ENCODE measurements around the gene PEPD. TPM values are rescaled to one million over a fixed set of nuclear protein-coding genes. Genes with fewer than 3 reads are reported as not detected.

The PEPD gene
- total and polyA plus RNA-seq, 2 of the 4 experiments (the other 2 are of a cell fraction) = 36.7 to 88.4 TPM

DNA sequence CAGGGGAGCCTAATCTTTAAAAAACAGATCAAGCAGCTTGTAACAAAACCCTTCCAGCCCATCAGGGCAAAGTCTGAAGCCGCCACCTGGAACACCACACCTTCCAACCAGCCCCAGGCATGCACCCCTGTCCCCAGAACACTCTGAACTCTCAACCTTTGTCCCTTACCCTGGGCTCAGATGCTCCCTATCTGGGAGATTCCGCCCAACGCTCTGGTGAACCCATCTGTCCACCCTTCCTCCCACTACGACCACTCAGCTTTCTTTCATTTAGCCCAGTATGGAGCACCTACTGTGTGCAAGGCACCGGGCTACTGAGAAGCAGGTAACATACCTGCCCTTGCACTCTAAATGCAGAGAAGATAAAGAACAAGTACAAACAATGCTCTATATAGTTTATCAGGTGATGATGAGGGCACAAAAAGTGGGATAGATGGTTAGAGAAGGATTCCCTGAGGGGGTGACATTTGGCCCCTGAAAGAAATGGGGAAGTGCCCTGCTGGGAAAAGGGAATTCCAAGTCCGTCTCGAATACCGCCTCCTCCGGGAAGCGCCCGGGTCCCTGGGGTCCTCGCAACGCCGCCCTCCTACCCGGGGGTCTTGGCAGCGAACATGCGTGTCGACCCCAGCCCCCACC, 629 bp downstream of the PEPD start (continued):
- TF ChIP-seq, protein P1, sequence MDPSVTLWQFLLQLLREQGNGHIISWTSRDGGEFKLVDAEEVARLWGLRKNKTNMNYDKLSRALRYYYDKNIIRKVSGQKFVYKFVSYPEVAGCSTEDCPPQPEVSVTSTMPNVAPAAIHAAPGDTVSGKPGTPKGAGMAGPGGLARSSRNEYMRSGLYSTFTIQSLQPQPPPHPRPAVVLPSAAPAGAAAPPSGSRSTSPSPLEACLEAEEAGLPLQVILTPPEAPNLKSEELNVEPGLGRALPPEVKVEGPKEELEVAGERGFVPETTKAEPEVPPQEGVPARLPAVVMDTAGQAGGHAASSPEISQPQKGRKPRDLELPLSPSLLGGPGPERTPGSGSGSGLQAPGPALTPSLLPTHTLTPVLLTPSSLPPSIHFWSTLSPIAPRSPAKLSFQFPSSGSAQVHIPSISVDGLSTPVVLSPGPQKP (IDR thresholded peaks at IDR 0.05; ENCODE audit: borderline replicate concordance, low read depth, low read length) = no peak
- no peak for TF ChIP-seq NFE2L2 (IDR thresholded peaks at IDR 0.05; ENCODE audit: low read depth, low read length)

DNA sequence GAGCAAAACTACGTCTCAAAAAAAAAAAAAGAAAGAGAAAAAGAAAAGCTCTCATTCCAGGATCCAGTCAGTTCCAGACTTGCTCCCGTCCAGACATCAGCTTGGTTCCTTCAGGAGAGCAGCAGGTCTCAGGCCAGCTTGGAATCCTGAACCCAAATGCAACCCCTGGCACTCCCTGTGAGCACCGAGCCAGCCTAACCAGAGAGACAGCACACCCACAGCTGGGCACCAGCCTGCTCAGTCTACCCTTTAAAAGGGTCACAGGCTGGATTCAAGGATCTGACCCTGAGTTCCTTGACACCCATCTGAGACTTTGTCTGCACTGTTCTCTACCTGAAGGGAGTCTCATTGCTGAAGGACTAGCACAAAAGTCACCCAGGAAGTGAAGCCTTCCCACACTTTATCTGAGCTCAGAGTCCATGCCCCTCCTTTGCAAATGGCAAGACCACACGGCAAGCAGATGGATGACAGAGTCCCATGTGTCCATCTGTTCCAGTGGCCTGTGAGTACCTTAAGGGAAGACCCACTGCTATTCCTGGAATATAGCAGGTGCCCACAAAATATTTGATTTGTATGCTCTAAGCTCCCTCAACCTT, 1.4 kb downstream of the PEPD start:
- H2AFZ ChIP-seq (replicated peaks; ENCODE audit: low read length, poor library complexity) = no peak overlapping the region
- TF ChIP-seq MAFK (IDR thresholded peaks at IDR 0.05; ENCODE audit: low read depth, low read length) (no peak), RCOR1 (IDR thresholded peaks at IDR 0.05; ENCODE audit: insufficient replicate concordance, low read length) (no peak), RFX5 (IDR thresholded peaks at IDR 0.05; ENCODE audit: low read depth, low read length) (no peak), BHLHE40 (IDR thresholded peaks at IDR 0.05; ENCODE audit: low read depth, low read length) (no peak), MAZ (IDR thresholded peaks at IDR 0.05; ENCODE audit: borderline replicate concordance, low read depth, low read length) (no peak), CEBPB (IDR thresholded peaks at IDR 0.05; ENCODE audit: low read depth, low read length) (no peak), SMC3 (IDR thresholded peaks at IDR 0.05; ENCODE audit: low read depth, low read length) (no peak), CHD1 (IDR thresholded peaks at IDR 0.05; ENCODE audit: low read depth, low read length) (no peak)
- TF ChIP-seq, protein P2, sequence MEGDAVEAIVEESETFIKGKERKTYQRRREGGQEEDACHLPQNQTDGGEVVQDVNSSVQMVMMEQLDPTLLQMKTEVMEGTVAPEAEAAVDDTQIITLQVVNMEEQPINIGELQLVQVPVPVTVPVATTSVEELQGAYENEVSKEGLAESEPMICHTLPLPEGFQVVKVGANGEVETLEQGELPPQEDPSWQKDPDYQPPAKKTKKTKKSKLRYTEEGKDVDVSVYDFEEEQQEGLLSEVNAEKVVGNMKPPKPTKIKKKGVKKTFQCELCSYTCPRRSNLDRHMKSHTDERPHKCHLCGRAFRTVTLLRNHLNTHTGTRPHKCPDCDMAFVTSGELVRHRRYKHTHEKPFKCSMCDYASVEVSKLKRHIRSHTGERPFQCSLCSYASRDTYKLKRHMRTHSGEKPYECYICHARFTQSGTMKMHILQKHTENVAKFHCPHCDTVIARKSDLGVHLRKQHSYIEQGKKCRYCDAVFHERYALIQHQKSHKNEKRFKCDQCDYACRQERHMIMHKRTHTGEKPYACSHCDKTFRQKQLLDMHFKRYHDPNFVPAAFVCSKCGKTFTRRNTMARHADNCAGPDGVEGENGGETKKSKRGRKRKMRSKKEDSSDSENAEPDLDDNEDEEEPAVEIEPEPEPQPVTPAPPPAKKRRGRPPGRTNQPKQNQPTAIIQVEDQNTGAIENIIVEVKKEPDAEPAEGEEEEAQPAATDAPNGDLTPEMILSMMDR (conservative IDR thresholded peaks at IDR 0.05; ENCODE audit: low read depth, low read length) = no peak
- TF ChIP-seq, protein P1 (IDR thresholded peaks at IDR 0.05; ENCODE audit: borderline replicate concordance, low read depth, low read length) = no peak

More for the DNA sequence above, 1.4 kb downstream of the PEPD start:
- no peak overlapping the region for H2AK5ac ChIP-seq (ENCODE audit: low read depth, low read length)
- no peak overlapping the region for H3K56ac ChIP-seq (ENCODE audit: extremely low read depth, insufficient read depth, low read length)
- no peaks in the 10 kb centered on the region for H3K9me3 ChIP-seq (ENCODE audit: control insufficient read depth, insufficient read depth, low read length)
- intact Hi-C loops (cut with micrococcal nuclease) = loop anchor here (5.0 kb wide), 1 partner anchor 252 kb away; no protein-coding TSS in a partner anchor
- in situ Hi-C loops (cut with MboI; ENCODE audit: low sequenced_read_pairs) = no loop called here
- H4K8ac ChIP-seq (ENCODE audit: low read depth in 2 of 2, low read length in 2 of 2) = no peak overlapping the region
- H3K4me1 ChIP-seq (ENCODE audit: control insufficient read depth, insufficient read depth, low read length) = peaks cover 2% of the 10 kb centered on the region; the same call in 1 of the 2 replicates
- H3K4me3 ChIP-seq (ENCODE audit: insufficient read depth, low read depth, low read length) = no peak overlapping the region
- H3K4me2 ChIP-seq (ENCODE audit: low read depth, low read length) = no peak overlapping the region
- H3K23ac ChIP-seq (ENCODE audit: low read depth, low read length) = no peak overlapping the region
- no peak overlapping the region for H3K4ac ChIP-seq (ENCODE audit: low read depth, low read length)
- no peak overlapping the region for H3K14ac ChIP-seq (replicated peaks; ENCODE audit: low read depth, low read length)
- H2BK20ac ChIP-seq (ENCODE audit: low read depth, low read length) = no peak overlapping the region
- no peak overlapping the region for H3K27ac ChIP-seq (ENCODE audit: insufficient read depth, low read length)
- H4K20me1 ChIP-seq (ENCODE audit: insufficient read depth, low read length) = peaks cover 9% of the 10 kb centered on the region; the same call in 1 of the 2 replicates
- no peak for DNase-seq
- BruUV-seq (replicated peaks) = no TSS peak
- no peak overlapping the region for H2AK9ac ChIP-seq (replicated peaks; ENCODE audit: low read depth, low read length, poor library complexity)
- no peak overlapping the region for H4K5ac ChIP-seq (ENCODE audit: low read depth, low read length)
- H3K9ac ChIP-seq (ENCODE audit: low read depth, low read length) = no peak overlapping the region
- no peaks in the 10 kb centered on the region for H3K36me3 ChIP-seq (ENCODE audit: control insufficient read depth, insufficient read depth, low read length)
- ATAC-seq (ENCODE audit: low read depth) = no peak
- H3K27me3 ChIP-seq (ENCODE audit: control insufficient read depth, insufficient read depth, low read length) = peaks cover 3% of the 10 kb centered on the region; the same call in 1 of the 2 replicates
- H3K79me1 ChIP-seq (ENCODE audit: low read depth in 1 of 2, low read length in 2 of 2) = peaks cover 7 to 30% of the 10 kb centered on the region in 2 experiments
- dilution Hi-C loops (cut with HindIII; ENCODE audit: low sequenced_read_pairs, unreplicated experiment) = no loop called here
- POLR2A ChIA-PET (ENCODE audit: unreplicated experiment) = no interaction called here
- no peak overlapping the region for H4K91ac ChIP-seq (ENCODE audit: insufficient read depth, low read depth, low read length)
- no peak overlapping the region for H2BK15ac ChIP-seq (ENCODE audit: low read depth, low read length)
- H3K18ac ChIP-seq (ENCODE audit: low read depth, low read length) = no peak overlapping the region
- no peak overlapping the region for H2BK5ac ChIP-seq (ENCODE audit: low read depth, low read length, poor library complexity, severe bottlenecking)
- 76% methylated on average over 3 of the region's 4 CpGs; no CpG with 5 or more reads in 1 of the 2 experiments for WGBS, 2 experiments (ENCODE audit: extremely low coverage in 2 of 2, insufficient read length in 1 of 2)
- H3K9me1 ChIP-seq (ENCODE audit: insufficient read depth, low read length) = peaks cover 3% of the 10 kb centered on the region; the same call in 1 of the 2 replicates
- H2BK120ac ChIP-seq (ENCODE audit: low read depth, low read length) = no peak overlapping the region
- CTCF ChIA-PET = no interaction called here
